ENCODE data around the gene ZNF853.

The ZNF853 gene

GRCh38 chr7:6636741-6637543 is 21.5 kb downstream of the ZNF853 start, which contains the start of gene ZNF316:
Gene ZNF316 (plus strand): TSS chr7:6637318. CDS start chr7:6642410, 5,092 bp downstream.
- peak in 1 of 2 experiments; percentile 6 for DNase-seq (ENCODE audit: low read depth in 2 of 2)

GRCh38 chr7:6637544-6638229 is 22.3 kb downstream of the ZNF853 start:
- DNase-seq (ENCODE audit: low read depth in 2 of 2), result no peak

GRCh38 chr7:6639032-6639431 is 23.6 kb downstream of the ZNF853 start:
- no peak for DNase-seq (ENCODE audit: low read depth in 2 of 2)

- no peak for DNase-seq (ENCODE audit: low read depth in 2 of 2)
These were observed 24.2 kb downstream of the ZNF853 start for GRCh38 chr7:6639627-6640026.

GRCh38 chr7:6640246-6640721 is 24.9 kb downstream of the ZNF853 start:
- no peak for DNase-seq (ENCODE audit: low read depth in 2 of 2)

GRCh38 chr7:6641305-6642035 is 26.1 kb downstream of the ZNF853 start:
- no peak for DNase-seq (ENCODE audit: low read depth in 2 of 2)

GRCh38 chr7:6642239-6642839 is 26.9 kb downstream of the ZNF853 start:
- DNase-seq (ENCODE audit: low read depth in 2 of 2), result no peak

GRCh38 chr7:6642861-6643640 is 27.6 kb downstream of the ZNF853 start:
- no peak for DNase-seq (ENCODE audit: low read depth in 2 of 2)

- no peak for DNase-seq (ENCODE audit: low read depth in 2 of 2)
These were observed 28.7 kb downstream of the ZNF853 start for GRCh38 chr7:6643915-6644625.

- DNase-seq (ENCODE audit: low read depth in 2 of 2), result no peak
These were observed 29.3 kb downstream of the ZNF853 start for GRCh38 chr7:6644728-6645127.

GRCh38 chr7:6646465-6646864 is 31.1 kb downstream of the ZNF853 start:
- DNase-seq (ENCODE audit: low read depth in 2 of 2), result no peak

GRCh38 chr7:6647080-6647479 is 31.7 kb downstream of the ZNF853 start:
- no peak for DNase-seq (ENCODE audit: low read depth in 2 of 2)

GRCh38 chr7:6647541-6647940 is 32.1 kb downstream of the ZNF853 start:
- DNase-seq (ENCODE audit: low read depth in 2 of 2), result no peak

GRCh38 chr7:6648066-6648814 is 32.8 kb downstream of the ZNF853 start:
- no peak for DNase-seq (ENCODE audit: low read depth in 2 of 2)

- no peak for DNase-seq (ENCODE audit: low read depth in 2 of 2)
These were observed 33.4 kb downstream of the ZNF853 start for GRCh38 chr7:6648815-6649104.

- no peak for DNase-seq (ENCODE audit: low read depth in 2 of 2)
These were observed 34.0 kb downstream of the ZNF853 start for GRCh38 chr7:6649241-6649961.

GRCh38 chr7:6650086-6650485 is 34.7 kb downstream of the ZNF853 start:
- no peak for DNase-seq (ENCODE audit: low read depth in 2 of 2)

- no peak for DNase-seq (ENCODE audit: low read depth in 2 of 2)
These were observed 35.2 kb downstream of the ZNF853 start for GRCh38 chr7:6650521-6651011.

- DNase-seq (ENCODE audit: low read depth in 2 of 2), result no peak
These were observed 36.5 kb downstream of the ZNF853 start for GRCh38 chr7:6651851-6652445.

Measured in fibroblast of skin of left biceps (primary cell).